HCT116 (cell line): ENCODE measurements around the gene AFAP1. TPM values are rescaled to one million over a fixed set of nuclear protein-coding genes. Genes with fewer than 3 reads are reported as not detected.
A peak's percentile ranks its signal among the peaks of the same experiment; 100 is the strongest.

Source experiments
- ATAC-seq: fragments of 200-7000 bp; cut with Tn5 transposase; 2 replicates; pipeline ENCODE4 v1.9.1; 2020; ENCODE audit warnings: mild to moderate bottlenecking, moderate library complexity
- BruUV-seq: library from RNA; stranded (reverse); fragments of 400-500 nt; replicated peaks from 2 replicates; lab custom pipeline; 2021; lab: Mats Ljungman, UMichigan
- CTCF ChIA-PET: fragments of 300-600 bp; sonication (Branson Sonifier 250); formaldehyde crosslinking; loops from one replicate; lab custom pipeline; 2021; ENCODE audit warnings: antibody characterized with exemption; lab: Charles Lee
- POLR2A ChIA-PET: fragments of 300-600, 350-600 bp; sonication (Branson Sonifier 250); formaldehyde crosslinking; loops from one replicate; lab custom pipeline; 2021; ENCODE audit warnings: antibody characterized with exemption; lab: Charles Lee
- RAD21 ChIA-PET, 2 experiments: fragments of 300-600 bp; sonication (Branson Sonifier 250); formaldehyde crosslinking; loops; one replicate each; lab custom pipeline; 2023; ENCODE audit warnings: low total read pairs in 2 of 2; ENCODE audit not compliant: uncharacterized antibody in 2 of 2, unreplicated experiment in 2 of 2, low non-redundant PET in 1 of 2; lab: Charles Lee
- DNase-seq: peaks from one replicate; pipeline ENCODE4 v3.0.0-alpha.2; 2010; ENCODE audit warnings: low read depth, low spot score
- H2AFZ ChIP-seq: fragments of 200-600 bp; shearing (Covaris generic), sonication (generic); 2 replicates; pipeline ENCODE4 v1.6.1; 2017; ENCODE audit warnings: low read depth, mixed run types, mixed read lengths, antibody characterized with exemption, low read length; ENCODE audit not compliant: poor library complexity, severe bottlenecking
- H3K27ac ChIP-seq: 2 replicates; pipeline ENCODE4 v1.5.1; 2012; ENCODE audit warnings: low read depth, low read length
- H3K27me3 ChIP-seq: fragments of 200-600 bp; sonication (generic); 2 replicates; pipeline ENCODE4 v1.6.1; 2016; ENCODE audit warnings: mixed run types, low read length, mixed read lengths; ENCODE audit not compliant: insufficient read depth
- H3K36me3 ChIP-seq, 2 experiments: fragments of 200-500 bp in 1 of 2; fragments of 200-600 bp in 1 of 2; sonication (Bioruptor generic) in 1 of 2; sonication (generic) in 1 of 2; 2 replicates each; pipeline versions ENCODE4 v1.5.1 to v1.6.1; 2014 to 2016; ENCODE audit warnings: low read length in 2 of 2, inconsistent platforms in 1 of 2, mixed read lengths in 1 of 2, mixed run types in 1 of 2; ENCODE audit not compliant: insufficient read depth in 2 of 2, control insufficient read depth in 1 of 2
- H3K4me1 ChIP-seq, 2 experiments: fragments of 200-600 bp in 1 of 2; sonication (generic) in 1 of 2; 2 replicates each; pipeline versions ENCODE4 v1.5.1 to v1.6.1; 2012 to 2017; ENCODE audit warnings: low read length in 2 of 2, inconsistent platforms in 1 of 2, mild to moderate bottlenecking in 1 of 2, mixed read lengths in 1 of 2, mixed run types in 1 of 2, moderate library complexity in 1 of 2; ENCODE audit not compliant: insufficient read depth in 2 of 2, control insufficient read depth in 1 of 2
- H3K4me2 ChIP-seq: fragments of 200-600 bp; sonication (generic); 2 replicates; pipeline ENCODE4 v1.6.1; 2017; ENCODE audit warnings: mixed run types, low read length, mixed read lengths
- H3K4me3 ChIP-seq, 2 experiments: fragments of 200-600 bp in 1 of 2; sonication (generic) in 1 of 2; replicated peaks in 1 of 2; 2 replicates each; pipeline ENCODE4 v1.5.1; 2011 to 2016; ENCODE audit warnings: low read length in 2 of 2, control low read depth in 1 of 2, low read depth in 1 of 2, mild to moderate bottlenecking in 1 of 2, mixed read lengths in 1 of 2, mixed run types in 1 of 2
- H3K79me2 ChIP-seq: fragments of 200-600 bp; sonication (generic); 2 replicates; pipeline ENCODE4 v1.6.1; 2017; ENCODE audit warnings: mild to moderate bottlenecking, mixed run types, low read length, moderate library complexity, mixed read lengths; ENCODE audit not compliant: insufficient read depth
- H3K9ac ChIP-seq: fragments of 200-600 bp; sonication (generic); 2 replicates; pipeline ENCODE4 v1.6.1; 2016; ENCODE audit warnings: low read length, mixed read lengths
- H3K9me2 ChIP-seq: fragments of 200-600 bp; sonication (generic), shearing (Covaris generic); 2 replicates; pipeline ENCODE4 v1.6.1; 2017; ENCODE audit warnings: mixed run types, mild to moderate bottlenecking, moderate library complexity; ENCODE audit not compliant: insufficient read depth
- H3K9me3 ChIP-seq, 2 experiments: fragments of 200-500 bp in 1 of 2; fragments of 200-600 bp in 1 of 2; sonication (Bioruptor generic) in 1 of 2; sonication (generic) in 1 of 2; 2 replicates each; pipeline ENCODE4 v1.6.1; 2014 to 2017; ENCODE audit warnings: low read length in 2 of 2, mixed read lengths in 2 of 2, inconsistent platforms in 1 of 2, low read depth in 1 of 2, mild to moderate bottlenecking in 1 of 2, mixed run types in 1 of 2, moderate library complexity in 1 of 2; ENCODE audit not compliant: control insufficient read depth in 1 of 2, insufficient read depth in 1 of 2
- H4K20me1 ChIP-seq: fragments of 200-600 bp; sonication (generic), shearing (Covaris generic); 2 replicates; pipeline ENCODE4 v1.6.1; 2017; ENCODE audit warnings: mixed run types, mild to moderate bottlenecking, moderate library complexity; ENCODE audit not compliant: insufficient read depth
- CEBPB ChIP-seq: IDR thresholded peaks from 2 replicates; pipeline ENCODE4 v1.6.1; 2012; ENCODE audit warnings: low read depth
- FOSL1 ChIP-seq: IDR thresholded peaks from 2 replicates; pipeline ENCODE4 v1.6.1; 2012; ENCODE audit warnings: low read depth
- JUND ChIP-seq: IDR thresholded peaks from 2 replicates; pipeline ENCODE4 v1.6.1; 2012
- SP1 ChIP-seq: IDR thresholded peaks from 2 replicates; pipeline ENCODE4 v1.6.1; 2012; ENCODE audit warnings: low read depth
- YY1 ChIP-seq: IDR thresholded peaks from 2 replicates; pipeline ENCODE4 v1.6.1; 2011; ENCODE audit warnings: low read length, low read depth, moderate library complexity, mild to moderate bottlenecking; ENCODE audit not compliant: insufficient replicate concordance; ENCODE audit errors: extremely low read depth
- intact Hi-C: fragments of 100-400 bp; cut with micrococcal nuclease; formaldehyde crosslinking; loops from 2 replicates; pipeline ENCODE4 v1.10.0; 2022
- total RNA-seq: library from RNA; stranded (reverse); gene quantifications from one replicate; pipeline ENCODE4 v1.2.1, GENCODE V29; 2021; ENCODE audit not compliant: unreplicated experiment
- TF ChIP-seq, protein P1 (sequence below), 3 experiments: fragments of 200-600 bp in 1 of 3; sonication (generic) in 1 of 3; IDR thresholded peaks in 2 of 3; conservative IDR thresholded peaks in 1 of 3; 2 replicates each; pipeline ENCODE4 v1.5.1; 2012 to 2017; ENCODE audit warnings: low read depth in 2 of 3, low read length in 2 of 3, antibody characterized with exemption in 1 of 3, borderline replicate concordance in 1 of 3, control low read depth in 1 of 3, mild to moderate bottlenecking in 1 of 3, mixed read lengths in 1 of 3, mixed run types in 1 of 3, moderate library complexity in 1 of 3; ENCODE audit not compliant: insufficient read depth in 1 of 3
- TF ChIP-seq, protein P2 (sequence below): IDR thresholded peaks from 2 replicates; pipeline ENCODE4 v1.6.1; 2012

AFAP1 gene
- total RNA-seq, 1 experiment from 2014 or later: 19.4 TPM

DNA sequence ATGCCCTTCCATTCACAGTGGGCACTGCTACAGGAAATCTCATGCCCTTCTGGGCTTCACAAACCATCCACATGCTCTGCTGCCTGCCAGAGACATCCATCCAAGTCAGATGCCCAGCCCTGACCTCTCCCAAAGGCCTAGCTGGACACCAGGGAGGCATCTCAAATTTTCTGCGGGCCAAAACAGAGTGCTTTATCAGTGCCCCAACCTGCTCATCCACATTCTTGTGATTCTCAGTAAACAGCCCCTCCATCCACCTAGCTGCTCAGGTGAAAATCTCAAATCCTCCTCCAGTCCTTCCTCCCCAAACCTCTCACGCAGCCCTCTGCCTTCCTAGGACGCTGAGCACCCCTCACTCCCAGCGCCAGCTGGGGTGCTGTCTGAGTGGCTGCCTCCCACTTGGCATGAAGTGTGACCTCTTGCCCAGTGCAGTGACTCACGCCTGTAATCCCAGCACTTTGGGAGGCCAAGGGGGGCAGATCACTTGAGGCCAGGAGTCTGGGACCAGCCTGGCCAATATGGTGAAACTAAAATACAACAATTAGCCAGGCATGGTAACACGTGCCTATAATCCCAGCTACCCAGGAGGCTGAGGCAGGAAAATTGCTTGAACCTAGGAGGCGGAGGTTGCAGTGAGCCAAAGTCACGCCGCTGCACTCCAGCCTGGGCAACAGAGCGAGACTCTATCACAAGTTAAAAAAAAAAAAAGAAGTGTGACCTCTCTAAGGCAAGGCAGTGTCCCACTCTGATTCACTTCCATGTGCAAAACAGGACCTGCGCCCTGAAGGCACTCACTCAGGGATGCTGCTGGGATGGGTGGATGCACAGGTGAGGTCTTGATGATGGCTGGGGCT lies 1.7 kb upstream of the AFAP1 start:
- intact Hi-C loops: no loop called here
- peak; percentile 54 for TF ChIP-seq JUND
- TF ChIP-seq YY1: peak; percentile 16
- TF ChIP-seq, protein P1, sequence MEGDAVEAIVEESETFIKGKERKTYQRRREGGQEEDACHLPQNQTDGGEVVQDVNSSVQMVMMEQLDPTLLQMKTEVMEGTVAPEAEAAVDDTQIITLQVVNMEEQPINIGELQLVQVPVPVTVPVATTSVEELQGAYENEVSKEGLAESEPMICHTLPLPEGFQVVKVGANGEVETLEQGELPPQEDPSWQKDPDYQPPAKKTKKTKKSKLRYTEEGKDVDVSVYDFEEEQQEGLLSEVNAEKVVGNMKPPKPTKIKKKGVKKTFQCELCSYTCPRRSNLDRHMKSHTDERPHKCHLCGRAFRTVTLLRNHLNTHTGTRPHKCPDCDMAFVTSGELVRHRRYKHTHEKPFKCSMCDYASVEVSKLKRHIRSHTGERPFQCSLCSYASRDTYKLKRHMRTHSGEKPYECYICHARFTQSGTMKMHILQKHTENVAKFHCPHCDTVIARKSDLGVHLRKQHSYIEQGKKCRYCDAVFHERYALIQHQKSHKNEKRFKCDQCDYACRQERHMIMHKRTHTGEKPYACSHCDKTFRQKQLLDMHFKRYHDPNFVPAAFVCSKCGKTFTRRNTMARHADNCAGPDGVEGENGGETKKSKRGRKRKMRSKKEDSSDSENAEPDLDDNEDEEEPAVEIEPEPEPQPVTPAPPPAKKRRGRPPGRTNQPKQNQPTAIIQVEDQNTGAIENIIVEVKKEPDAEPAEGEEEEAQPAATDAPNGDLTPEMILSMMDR (IDR thresholded peaks at IDR 0.05 in 2 of 3, conservative IDR thresholded peaks at IDR 0.05 in 1 of 3; ENCODE audit: borderline replicate concordance in 1 of 3, insufficient read depth in 1 of 3, low read depth in 2 of 3, low read length in 2 of 3): no peak
- TF ChIP-seq, protein P2, sequence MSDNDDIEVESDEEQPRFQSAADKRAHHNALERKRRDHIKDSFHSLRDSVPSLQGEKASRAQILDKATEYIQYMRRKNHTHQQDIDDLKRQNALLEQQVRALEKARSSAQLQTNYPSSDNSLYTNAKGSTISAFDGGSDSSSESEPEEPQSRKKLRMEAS: peak; percentile 21; the same call in 1 of the 2 replicates
- peak; percentile 35; the same call in 1 of the 2 replicates for TF ChIP-seq FOSL1
- TF ChIP-seq SP1: peak; percentile 75; the same call in 1 of the 2 replicates
- TF ChIP-seq CEBPB: no peak
- ChIA-PET POLR2A (interaction anchor here (1.3 kb wide), 1 partner anchor 8 kb away, joined by 3 read pairs; no protein-coding TSS in a partner anchor), CTCF (no interaction called here), RAD21 (no interaction called here)
- ATAC-seq: peak; percentile 33
- peaks cover 23% of the 10 kb centered on the region for H3K79me2 ChIP-seq
- H3K27ac ChIP-seq: peak overlapping the region; percentile 38
- no peaks in the 10 kb centered on the region for H3K36me3 ChIP-seq
- no peaks in the 10 kb centered on the region for H3K9me2 ChIP-seq
- BruUV-seq: no TSS peak
- H3K9me3 ChIP-seq: no peaks in the 10 kb centered on the region
- H3K4me3 ChIP-seq: peak overlapping the region in 1 of 2 experiments; percentile 32; a peak in 2 of 4 replicates
- peak overlapping the region; percentile 11; the same call in 1 of the 2 replicates for H3K9ac ChIP-seq
- peaks cover 26 to 40% of the 10 kb centered on the region in 2 experiments for H3K4me1 ChIP-seq
- H4K20me1 ChIP-seq: no peaks in the 10 kb centered on the region
- no peak for DNase-seq
- H2AFZ ChIP-seq: peak overlapping the region; percentile 11
- H3K27me3 ChIP-seq: no peaks in the 10 kb centered on the region
- peak overlapping the region; percentile 96 for H3K4me2 ChIP-seq
